ENCODE data around the gene TCF25.
"Not testable (repeated sequence)": the region's sequence is repeated elsewhere in the genome, so short reads cannot be mapped to it uniquely, and the experiment has no call there.

Gene TCF25

GRCh38 chr16:89870440-89870839, 3.0 kb upstream of the TCF25 start:
- Mint-ChIP-seq H3K36me3 (ENCODE audit: low read depth) (peaks cover 25% of the 10 kb centered on the region), H3K4me3 (no peak overlapping the region), H3K4me1 (peaks cover 9% of the 10 kb centered on the region), H3K9me3 (peaks cover 25% of the 10 kb centered on the region), H3K27ac (no peak overlapping the region), H3K27me3 (ENCODE audit: low read depth, poor library complexity) (peaks cover 3% of the 10 kb centered on the region)
- DNase-seq, result no peak
- no peak for TF ChIP-seq CTCF (IDR thresholded peaks at IDR 0.05)

- H3K27me3 Mint-ChIP-seq (ENCODE audit: low read depth, poor library complexity), result peaks cover 3% of the 10 kb centered on the region
- H3K27ac Mint-ChIP-seq, result no peak overlapping the region
These were observed 1.5 kb upstream of the TCF25 start for GRCh38 chr16:89871895-89872294.

GRCh38 chr16:89873972-89874689, 739 bp downstream of the TCF25 start:
- H3K27ac Mint-ChIP-seq, result peak overlapping the region; percentile 99

More at GRCh38 chr16:89871895-89872294, 1.5 kb upstream of the TCF25 start:
- H3K36me3 Mint-ChIP-seq (ENCODE audit: low read depth), result peaks cover 30% of the 10 kb centered on the region
- no peak overlapping the region for H3K4me3 Mint-ChIP-seq
- no peak for TF ChIP-seq CTCF (IDR thresholded peaks at IDR 0.05)
- DNase-seq, result no peak
- peaks cover 9% of the 10 kb centered on the region for H3K4me1 Mint-ChIP-seq
- H3K9me3 Mint-ChIP-seq, result peaks cover 20% of the 10 kb centered on the region

GRCh38 chr16:89879123-89879522, 5.7 kb downstream of the TCF25 start:
- H3K27ac Mint-ChIP-seq; H3K4me3 Mint-ChIP-seq; H3K4me1 Mint-ChIP-seq; H3K9me3 Mint-ChIP-seq; H3K27me3 Mint-ChIP-seq (ENCODE audit: low read depth, poor library complexity); DNase-seq: not testable (repeated sequence)
- peaks cover 64% of the 10 kb centered on the region for H3K36me3 Mint-ChIP-seq (ENCODE audit: low read depth)

More at GRCh38 chr16:89873972-89874689, 739 bp downstream of the TCF25 start:
- TF ChIP-seq CTCF (IDR thresholded peaks at IDR 0.05), result no peak
- Mint-ChIP-seq H3K9me3 (peaks cover 7% of the 10 kb centered on the region), H3K27me3 (ENCODE audit: low read depth, poor library complexity) (peaks cover 3% of the 10 kb centered on the region), H3K4me3 (peak overlapping the region; percentile 86), H3K36me3 (ENCODE audit: low read depth) (peaks cover 39% of the 10 kb centered on the region), H3K4me1 (peaks cover 9% of the 10 kb centered on the region)
- peak; percentile 95 for DNase-seq

GRCh38 chr16:89880477-89881367, 7.3 kb downstream of the TCF25 start:
- Mint-ChIP-seq H3K27me3 (ENCODE audit: low read depth, poor library complexity) (no peaks in the 10 kb centered on the region), H3K36me3 (ENCODE audit: low read depth) (peaks cover 65% of the 10 kb centered on the region), H3K9me3 (no peaks in the 10 kb centered on the region), H3K4me1 (no peaks in the 10 kb centered on the region), H3K4me3 (no peak overlapping the region), H3K27ac (peak overlapping the region; percentile 81)
- TF ChIP-seq CTCF (IDR thresholded peaks at IDR 0.05), result no peak
- no peak for DNase-seq

GRCh38 chr16:89881368-89881730, 8.0 kb downstream of the TCF25 start:
- Mint-ChIP-seq H3K4me1 (no peaks in the 10 kb centered on the region), H3K27ac (no peak overlapping the region), H3K36me3 (ENCODE audit: low read depth) (peaks cover 59% of the 10 kb centered on the region), H3K9me3 (no peaks in the 10 kb centered on the region), H3K4me3 (no peak overlapping the region), H3K27me3 (ENCODE audit: low read depth, poor library complexity) (no peaks in the 10 kb centered on the region)
- DNase-seq, result no peak
- TF ChIP-seq CTCF (IDR thresholded peaks at IDR 0.05), result no peak

Measured in nephron progenitor cell (in vitro differentiated cells).